Choroid plexus epithelial cell (primary cell): ENCODE measurements around the gene CBARP.
A peak's percentile ranks its signal among the peaks of the same experiment; 100 is the strongest.

Experiments
- DNase-seq: peaks from one replicate; pipeline ENCODE4 v3.0.0-alpha.2; 2010; ENCODE audit warnings: low read depth
- H3K4me3 ChIP-seq: 2 replicates; pipeline ENCODE4 v1.5.1; 2011; ENCODE audit warnings: low read depth, mild to moderate bottlenecking, control low read depth, low read length, moderate library complexity
- CTCF ChIP-seq: conservative IDR thresholded peaks from 2 replicates; pipeline ENCODE4 v1.5.1; 2011; ENCODE audit warnings: low read depth, mild to moderate bottlenecking, control low read depth, inconsistent platforms, low read length, moderate library complexity

Gene CBARP

GRCh38 chr19:1278713-1279660 is 41.2 kb upstream of the CBARP start:
- TF ChIP-seq CTCF = no peak
- H3K4me3 ChIP-seq = no peak overlapping the region
- no peak for DNase-seq

- no peak for TF ChIP-seq CTCF
- no peak for DNase-seq
- H3K4me3 ChIP-seq = no peak overlapping the region
These were observed 40.3 kb upstream of the CBARP start for GRCh38 chr19:1278074-1278473.

- H3K4me3 ChIP-seq = no peak overlapping the region
- no peak for DNase-seq
- no peak for TF ChIP-seq CTCF
These were observed 39.3 kb upstream of the CBARP start for GRCh38 chr19:1277061-1277460.

GRCh38 chr19:1276628-1277022 is 38.8 kb upstream of the CBARP start:
- no peak for TF ChIP-seq CTCF
- H3K4me3 ChIP-seq = peak overlapping the region; percentile 21
- no peak for DNase-seq

GRCh38 chr19:1275976-1276627 is 38.3 kb upstream of the CBARP start:
- no peak for TF ChIP-seq CTCF

GRCh38 chr19:1275260-1275975 is 37.6 kb upstream of the CBARP start, which contains the start of gene FAM174C:
Gene FAM174C (plus strand): TSS chr19:1275530. CDS start chr19:1275550, 20 bp downstream.
- DNase-seq = peak; percentile 98
- H3K4me3 ChIP-seq = peak within 1 kb of the TSS; percentile 76
- no peak for TF ChIP-seq CTCF

More at GRCh38 chr19:1275976-1276627, 38.3 kb upstream of the CBARP start:
- peak overlapping the region; percentile 76 for H3K4me3 ChIP-seq
- no peak for DNase-seq
